ENCODE data around the gene CD14. TPM values are rescaled to one million over a fixed set of nuclear protein-coding genes. Genes with fewer than 3 reads are reported as not detected.

The CD14 gene
- total and polyA plus RNA-seq, 2 donors (not counting 3 experiments of a cell fraction or from before 2014, with no cell fraction given): 0.33 to 3.7 TPM

GRCh38 chr5:140602147-140602546 lies 30.8 kb downstream of the CD14 start:
- ChIA-PET CTCF (no interaction called here), POLR2A (no interaction called here)
- no peaks in the 10 kb centered on the region for H3K9me3 ChIP-seq (replicated peaks; ENCODE audit: control insufficient read depth, insufficient read depth, low read length)
- no peak overlapping the region for H2AFZ ChIP-seq (ENCODE audit: low read depth, low read length)
- no peaks in the 10 kb centered on the region for H3K4me1 ChIP-seq (ENCODE audit: control insufficient read depth, extremely low read depth, insufficient read depth, low read length)
- H4K20me1 ChIP-seq (replicated peaks; ENCODE audit: control insufficient read depth, extremely low read depth, insufficient read depth, low read length): no peaks in the 10 kb centered on the region
- no peaks in the 10 kb centered on the region for H3K9me1 ChIP-seq (replicated peaks; ENCODE audit: control insufficient read depth, extremely low read depth, insufficient read depth, low read length)
- no TSS peak for BruUV-seq (replicated peaks)
- H3K27me3 ChIP-seq (ENCODE audit: control insufficient read depth in 2 of 2, insufficient read depth in 2 of 2, low read length in 2 of 2): no peaks in the 10 kb centered on the region
- no peak overlapping the region for H3K27ac ChIP-seq (ENCODE audit: insufficient read depth, low read depth, low read length)
- H3K36me3 ChIP-seq (ENCODE audit: control insufficient read depth in 2 of 2, extremely low read depth in 1 of 2, insufficient read depth in 2 of 2, low read length in 2 of 2): no peaks in the 10 kb centered on the region
- TF ChIP-seq MYC (IDR thresholded peaks at IDR 0.05; ENCODE audit: low read depth, low read length): no peak
- TF ChIP-seq CTCF (IDR thresholded peaks at IDR 0.05; ENCODE audit: extremely low read depth in 1 of 2, insufficient read depth in 1 of 2, low read depth in 1 of 2, low read length in 2 of 2): no peak
- no peak for TF ChIP-seq MAX (IDR thresholded peaks at IDR 0.05; ENCODE audit: insufficient read depth, insufficient read length)
- H3K4me3 ChIP-seq (replicated peaks in 1 of 3; ENCODE audit: insufficient read depth in 1 of 3, low read depth in 1 of 3, low read length in 3 of 3): no peak overlapping the region
- no peak for DNase-seq (ENCODE audit: low read depth, low spot score)
- no peak for FAIRE-seq
- no peaks in the 10 kb centered on the region for H3K79me2 ChIP-seq (ENCODE audit: control insufficient read depth, insufficient read depth, low read length)
- H3K9ac ChIP-seq (replicated peaks; ENCODE audit: extremely low read depth, insufficient read depth, low read length): no peak overlapping the region
- intact Hi-C loops (cut with micrococcal nuclease) (no loop called here), dilution Hi-C loops (cut with MboI; ENCODE audit: extremely low pct_ligation_motif_present, low sequenced_read_pairs) (no loop called here)
- H3K4me2 ChIP-seq (ENCODE audit: insufficient read depth, low read length): no peak overlapping the region

- Histone ChIP-seq H3K4me2 (ENCODE audit: insufficient read depth, low read length) (no peak overlapping the region), H3K27me3 (ENCODE audit: control insufficient read depth in 2 of 2, insufficient read depth in 2 of 2, low read length in 2 of 2) (no peaks in the 10 kb centered on the region), H3K36me3 (ENCODE audit: control insufficient read depth in 2 of 2, extremely low read depth in 1 of 2, insufficient read depth in 2 of 2, low read length in 2 of 2) (no peaks in the 10 kb centered on the region), H3K79me2 (ENCODE audit: control insufficient read depth, insufficient read depth, low read length) (no peaks in the 10 kb centered on the region), H3K27ac (ENCODE audit: insufficient read depth, low read depth, low read length) (no peak overlapping the region), H3K9me3 (replicated peaks; ENCODE audit: control insufficient read depth, insufficient read depth, low read length) (no peaks in the 10 kb centered on the region), H3K9ac (replicated peaks; ENCODE audit: extremely low read depth, insufficient read depth, low read length) (no peak overlapping the region), H4K20me1 (replicated peaks; ENCODE audit: control insufficient read depth, extremely low read depth, insufficient read depth, low read length) (no peaks in the 10 kb centered on the region), H2AFZ (ENCODE audit: low read depth, low read length) (no peak overlapping the region), H3K4me3 (replicated peaks in 1 of 3; ENCODE audit: insufficient read depth in 1 of 3, low read depth in 1 of 3, low read length in 3 of 3) (no peak overlapping the region), H3K9me1 (replicated peaks; ENCODE audit: control insufficient read depth, extremely low read depth, insufficient read depth, low read length) (no peaks in the 10 kb centered on the region), H3K4me1 (ENCODE audit: control insufficient read depth, extremely low read depth, insufficient read depth, low read length) (no peaks in the 10 kb centered on the region)
- dilution Hi-C loops (cut with MboI; ENCODE audit: extremely low pct_ligation_motif_present, low sequenced_read_pairs): no loop called here
- CTCF ChIA-PET: interaction anchor here (0.9 kb wide), 1 partner anchor 21 kb away, joined by 3 read pairs; no protein-coding TSS in a partner anchor
- TF ChIP-seq JUN (IDR thresholded peaks at IDR 0.05; ENCODE audit: borderline replicate concordance, insufficient read depth, insufficient read length, low read depth) (no peak), MAX (IDR thresholded peaks at IDR 0.05; ENCODE audit: insufficient read depth, insufficient read length) (no peak), CTCF (IDR thresholded peaks at IDR 0.05; ENCODE audit: extremely low read depth in 1 of 2, insufficient read depth in 1 of 2, low read depth in 1 of 2, low read length in 2 of 2) (no peak), POLR2A (IDR thresholded peaks at IDR 0.05; ENCODE audit: low read depth, low read length) (no peak), POLR2AphosphoS5 (IDR thresholded peaks at IDR 0.05; ENCODE audit: insufficient read depth, low read depth, low read length) (no peak), MYC (IDR thresholded peaks at IDR 0.05; ENCODE audit: low read depth, low read length) (no peak)
- no peak for FAIRE-seq
- no peak for DNase-seq (ENCODE audit: low read depth, low spot score)
- intact Hi-C loops (cut with micrococcal nuclease): no loop called here
- no TSS peak for BruUV-seq (replicated peaks)
- POLR2A ChIA-PET: no interaction called here
Measured at GRCh38 chr5:140600096-140600495, 32.9 kb downstream of the CD14 start.

Data from endothelial cell of umbilical vein (primary cell).